ENCODE data around the gene GNG12. TPM values are rescaled to one million over a fixed set of nuclear protein-coding genes. Genes with fewer than 3 reads are reported as not detected.

GNG12 gene
- total and polyA plus RNA-seq, 2 experiments from 2014 or later, result 25.4 to 33.9 TPM

DNA sequence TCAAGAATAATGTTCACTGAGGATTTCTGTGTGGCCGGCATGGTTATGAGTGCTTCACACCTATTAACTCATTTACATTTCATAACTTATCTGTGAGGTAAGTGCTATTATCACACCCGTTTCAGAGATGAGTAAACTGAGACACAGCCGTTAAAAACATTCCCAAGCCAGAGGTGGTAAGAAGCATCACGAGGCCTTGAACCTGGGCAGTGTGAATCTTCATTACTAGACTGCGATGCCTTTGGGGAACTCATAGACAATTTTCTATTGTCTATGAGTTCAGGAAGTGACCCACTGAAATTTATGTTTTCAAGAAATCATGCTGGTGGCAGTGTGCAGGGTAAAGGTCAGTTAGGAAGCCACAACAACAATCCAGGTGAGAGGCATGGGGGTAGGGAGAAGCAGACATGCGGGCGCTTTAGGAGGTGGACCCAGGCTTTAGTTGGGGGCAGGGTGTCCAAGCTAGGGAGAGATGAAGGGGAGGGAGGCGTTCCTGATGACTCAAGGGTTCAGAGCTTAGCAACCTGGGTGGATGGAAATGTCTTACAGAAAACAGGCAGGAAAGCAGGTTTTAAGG lies 14.5 kb downstream of the GNG12 start:
- no peak for DNase-seq (ENCODE audit: low read depth in 1 of 2, low spot score in 1 of 2)
- H3K9me3 ChIP-seq (ENCODE audit: low read depth), result no peaks in the 10 kb centered on the region
- H3K36me3 ChIP-seq, result no peaks in the 10 kb centered on the region
- no peak overlapping the region for H3K4me3 ChIP-seq
- TF ChIP-seq, protein P1, sequence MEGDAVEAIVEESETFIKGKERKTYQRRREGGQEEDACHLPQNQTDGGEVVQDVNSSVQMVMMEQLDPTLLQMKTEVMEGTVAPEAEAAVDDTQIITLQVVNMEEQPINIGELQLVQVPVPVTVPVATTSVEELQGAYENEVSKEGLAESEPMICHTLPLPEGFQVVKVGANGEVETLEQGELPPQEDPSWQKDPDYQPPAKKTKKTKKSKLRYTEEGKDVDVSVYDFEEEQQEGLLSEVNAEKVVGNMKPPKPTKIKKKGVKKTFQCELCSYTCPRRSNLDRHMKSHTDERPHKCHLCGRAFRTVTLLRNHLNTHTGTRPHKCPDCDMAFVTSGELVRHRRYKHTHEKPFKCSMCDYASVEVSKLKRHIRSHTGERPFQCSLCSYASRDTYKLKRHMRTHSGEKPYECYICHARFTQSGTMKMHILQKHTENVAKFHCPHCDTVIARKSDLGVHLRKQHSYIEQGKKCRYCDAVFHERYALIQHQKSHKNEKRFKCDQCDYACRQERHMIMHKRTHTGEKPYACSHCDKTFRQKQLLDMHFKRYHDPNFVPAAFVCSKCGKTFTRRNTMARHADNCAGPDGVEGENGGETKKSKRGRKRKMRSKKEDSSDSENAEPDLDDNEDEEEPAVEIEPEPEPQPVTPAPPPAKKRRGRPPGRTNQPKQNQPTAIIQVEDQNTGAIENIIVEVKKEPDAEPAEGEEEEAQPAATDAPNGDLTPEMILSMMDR (IDR thresholded peaks at IDR 0.05; ENCODE audit: low read depth, low read length), result no peak
- no peaks in the 10 kb centered on the region for H3K27me3 ChIP-seq
- peaks cover 19% of the 10 kb centered on the region for H3K4me1 ChIP-seq (ENCODE audit: low read depth)
- H3K27ac ChIP-seq, result no peak overlapping the region

DNA sequence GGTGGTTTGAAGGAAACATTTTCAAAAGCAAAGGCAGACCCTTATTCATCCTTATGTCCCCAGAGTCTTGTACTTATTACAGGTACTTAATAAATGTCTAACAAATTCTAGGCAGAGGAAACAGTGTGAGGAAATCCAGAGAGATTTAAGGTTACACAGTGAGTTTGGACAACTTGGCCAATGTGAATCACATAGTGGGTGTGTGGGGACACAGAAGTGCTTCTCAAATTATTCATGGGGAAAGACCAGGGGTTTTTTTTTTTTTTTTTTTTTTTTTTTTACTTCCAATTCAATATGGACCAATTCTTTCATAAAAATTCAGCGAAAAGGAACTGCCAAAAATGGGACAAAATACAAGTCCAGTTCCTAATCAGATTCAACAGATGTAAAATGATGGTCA lies 15.1 kb downstream of the GNG12 start:
- no peak for DNase-seq (ENCODE audit: low read depth in 1 of 2, low spot score in 1 of 2)
- Histone ChIP-seq H3K27me3 (no peaks in the 10 kb centered on the region), H3K36me3 (no peaks in the 10 kb centered on the region), H3K4me1 (ENCODE audit: low read depth) (peaks cover 26% of the 10 kb centered on the region), H3K27ac (no peak overlapping the region), H3K9me3 (ENCODE audit: low read depth) (no peaks in the 10 kb centered on the region), H3K4me3 (no peak overlapping the region)
- TF ChIP-seq, protein P1 (IDR thresholded peaks at IDR 0.05; ENCODE audit: low read depth, low read length), result no peak

- Histone ChIP-seq H3K4me3 (no peak overlapping the region), H3K9me3 (ENCODE audit: low read depth) (no peaks in the 10 kb centered on the region), H3K4me1 (ENCODE audit: low read depth) (peaks cover 34% of the 10 kb centered on the region), H3K27me3 (no peaks in the 10 kb centered on the region), H3K27ac (no peak overlapping the region), H3K36me3 (no peaks in the 10 kb centered on the region)
- DNase-seq (ENCODE audit: low read depth in 1 of 2, low spot score in 1 of 2), result no peak
- TF ChIP-seq, protein P1 (IDR thresholded peaks at IDR 0.05; ENCODE audit: low read depth, low read length), result no peak
Observed at GRCh38 chr1:67817319-67817718, 15.9 kb downstream of the GNG12 start.

GRCh38 chr1:67816506-67816905 lies 16.8 kb downstream of the GNG12 start:
- H3K9me3 ChIP-seq (ENCODE audit: low read depth), result no peaks in the 10 kb centered on the region
- DNase-seq (ENCODE audit: low read depth in 1 of 2, low spot score in 1 of 2), result no peak
- no peaks in the 10 kb centered on the region for H3K27me3 ChIP-seq
- peaks cover 42% of the 10 kb centered on the region for H3K4me1 ChIP-seq (ENCODE audit: low read depth)
- H3K27ac ChIP-seq, result no peak overlapping the region
- TF ChIP-seq, protein P1 (IDR thresholded peaks at IDR 0.05; ENCODE audit: low read depth, low read length), result no peak
- no peaks in the 10 kb centered on the region for H3K36me3 ChIP-seq
- H3K4me3 ChIP-seq, result no peak overlapping the region

DNA sequence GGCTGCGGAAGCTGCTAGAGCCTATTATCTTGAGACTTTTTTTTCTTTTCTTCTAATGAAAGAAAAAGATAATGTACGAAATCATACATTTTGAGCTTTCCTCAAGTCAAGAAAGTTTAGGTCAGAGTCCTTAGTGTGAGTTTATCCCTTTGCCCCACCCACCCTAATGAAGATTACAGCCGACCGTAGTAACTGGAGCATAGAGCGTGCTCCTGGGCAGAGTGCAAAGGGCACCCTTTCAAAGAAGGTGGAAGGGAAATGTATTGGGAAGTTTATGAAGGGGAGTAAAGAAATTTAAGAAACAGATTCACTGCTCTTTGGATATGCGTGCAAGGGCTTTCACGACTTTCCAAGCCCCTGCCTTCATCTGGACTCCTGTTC lies 17.2 kb downstream of the GNG12 start:
- no peak overlapping the region for H3K27ac ChIP-seq
- no peaks in the 10 kb centered on the region for H3K27me3 ChIP-seq
- H3K4me1 ChIP-seq (ENCODE audit: low read depth), result peaks cover 46% of the 10 kb centered on the region
- H3K4me3 ChIP-seq, result no peak overlapping the region
- DNase-seq (ENCODE audit: low read depth in 1 of 2, low spot score in 1 of 2), result no peak
- no peaks in the 10 kb centered on the region for H3K9me3 ChIP-seq (ENCODE audit: low read depth)
- no peaks in the 10 kb centered on the region for H3K36me3 ChIP-seq
- TF ChIP-seq, protein P1 (IDR thresholded peaks at IDR 0.05; ENCODE audit: low read depth, low read length), result no peak

All from cardiac muscle cell (in vitro differentiated cells and primary cell).